ENCODE results near the gene NOL8.

The NOL8 gene

GRCh38 chr9:92263131-92263530 lies 62.0 kb downstream of the NOL8 start:
- no peaks in the 10 kb centered on the region for H3K9me3 Mint-ChIP-seq
- H3K4me1 Mint-ChIP-seq, result no peaks in the 10 kb centered on the region
- no peak for DNase-seq
- ATAC-seq, result no peak
- H3K4me3 Mint-ChIP-seq, result no peak overlapping the region
- peaks cover 82% of the 10 kb centered on the region for H3K36me3 Mint-ChIP-seq (ENCODE audit: low read depth)
- H3K27ac Mint-ChIP-seq, result no peak overlapping the region
- H3K27me3 Mint-ChIP-seq, result no peaks in the 10 kb centered on the region

DNA sequence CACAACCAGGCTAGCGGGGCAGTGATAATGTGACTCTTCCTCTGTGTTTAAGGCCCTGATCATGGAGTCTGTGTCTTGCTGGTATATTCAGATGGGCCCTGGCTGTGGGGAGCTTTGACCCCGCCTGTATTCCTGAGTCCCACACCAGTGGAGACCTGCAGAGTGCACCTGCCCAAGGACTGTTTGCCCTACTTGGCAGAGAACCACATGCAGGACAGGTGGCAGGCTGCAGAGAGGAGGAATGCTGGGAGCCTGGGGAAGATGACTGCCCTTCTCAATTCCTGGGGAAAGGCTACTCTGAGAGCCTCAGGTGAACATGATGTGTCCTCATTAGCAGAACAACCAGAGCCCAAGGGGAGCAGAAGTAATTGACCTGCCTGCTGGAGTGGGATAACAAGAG lies 67.8 kb downstream of the NOL8 start:
- no peak for DNase-seq
- ATAC-seq, result no peak
- no peaks in the 10 kb centered on the region for H3K9me3 Mint-ChIP-seq
- peaks cover 77% of the 10 kb centered on the region for H3K36me3 Mint-ChIP-seq (ENCODE audit: low read depth)
- H3K4me3 Mint-ChIP-seq, result no peak overlapping the region
- no peaks in the 10 kb centered on the region for H3K27me3 Mint-ChIP-seq
- H3K4me1 Mint-ChIP-seq, result no peaks in the 10 kb centered on the region
- H3K27ac Mint-ChIP-seq, result no peak overlapping the region

- Mint-ChIP-seq H3K27ac (no peak overlapping the region), H3K4me1 (no peaks in the 10 kb centered on the region), H3K9me3 (no peaks in the 10 kb centered on the region), H3K27me3 (no peaks in the 10 kb centered on the region), H3K36me3 (ENCODE audit: low read depth) (peaks cover 75% of the 10 kb centered on the region), H3K4me3 (no peak overlapping the region)
- DNase-seq (no peak), ATAC-seq (no peak)
These were observed 70.5 kb downstream of the NOL8 start for GRCh38 chr9:92254381-92255337.

GRCh38 chr9:92253656-92254055 lies 71.5 kb downstream of the NOL8 start:
- no peak for DNase-seq
- no peak for ATAC-seq
- Mint-ChIP-seq H3K4me3 (no peak overlapping the region), H3K27me3 (no peaks in the 10 kb centered on the region), H3K27ac (no peak overlapping the region), H3K9me3 (no peaks in the 10 kb centered on the region), H3K36me3 (ENCODE audit: low read depth) (peaks cover 73% of the 10 kb centered on the region), H3K4me1 (no peaks in the 10 kb centered on the region)

- H3K27me3 Mint-ChIP-seq, result no peaks in the 10 kb centered on the region
- H3K36me3 Mint-ChIP-seq (ENCODE audit: low read depth), result peaks cover 80% of the 10 kb centered on the region
- no peaks in the 10 kb centered on the region for H3K4me1 Mint-ChIP-seq
- H3K9me3 Mint-ChIP-seq, result no peaks in the 10 kb centered on the region
- no peak overlapping the region for H3K4me3 Mint-ChIP-seq
- DNase-seq (no peak), ATAC-seq (no peak)
- no peak overlapping the region for H3K27ac Mint-ChIP-seq
These were observed 77.2 kb downstream of the NOL8 start for GRCh38 chr9:92247981-92248380.

Measured in activated naive CD8-positive, alpha-beta T cell treated with anti-CD3 and anti-CD28 coated beads, Interleukin-2, amount 50 U/mL, for 24 hours (primary cell).